ENCODE results near the gene PRKD1.

DNA sequence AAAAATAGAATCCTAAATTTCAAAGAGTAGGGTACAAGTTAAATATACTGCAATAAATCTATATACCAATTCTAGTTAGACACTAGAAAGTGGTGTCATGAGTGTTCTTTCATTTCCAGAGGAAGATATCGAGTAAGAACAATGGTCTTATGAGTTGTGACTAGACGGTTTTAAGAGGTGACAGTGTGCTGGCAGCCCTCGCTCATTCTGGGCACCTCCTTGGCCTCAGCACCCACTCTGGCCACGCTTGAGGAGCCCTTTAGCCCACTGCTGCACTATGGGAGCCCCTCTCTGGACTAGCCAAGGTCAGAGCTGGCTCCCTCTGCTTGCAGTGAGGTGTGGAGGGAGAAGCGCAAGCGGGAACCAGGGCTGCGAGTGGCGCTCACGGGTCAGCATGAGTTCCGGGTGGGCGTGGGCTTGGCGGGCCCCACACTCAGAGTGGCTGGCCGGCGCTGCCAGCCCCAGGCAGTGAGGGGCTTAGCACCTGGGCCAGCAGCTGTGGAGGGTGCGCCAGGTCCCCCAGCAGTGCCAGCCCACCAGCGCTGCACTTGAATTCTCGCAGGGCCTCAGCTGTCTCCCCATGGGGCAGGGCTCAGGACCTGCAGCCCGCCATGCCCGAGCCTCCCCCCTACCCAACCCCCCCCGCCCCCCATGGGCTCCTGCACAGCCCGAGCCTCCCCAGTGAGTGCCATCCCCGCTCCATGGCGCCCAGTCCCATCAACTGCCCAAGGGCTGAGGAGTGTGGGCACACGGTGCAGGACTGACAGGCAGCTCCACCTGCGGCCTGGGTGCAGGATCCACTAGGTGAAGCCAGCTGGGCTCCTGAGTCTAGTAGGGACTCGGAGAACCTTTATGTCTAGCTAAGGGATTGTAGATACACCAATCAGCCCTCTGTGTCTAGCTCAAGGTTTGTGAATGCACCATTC lies 18.7 kb downstream of the PRKD1 start:
- TF ChIP-seq, protein P1, sequence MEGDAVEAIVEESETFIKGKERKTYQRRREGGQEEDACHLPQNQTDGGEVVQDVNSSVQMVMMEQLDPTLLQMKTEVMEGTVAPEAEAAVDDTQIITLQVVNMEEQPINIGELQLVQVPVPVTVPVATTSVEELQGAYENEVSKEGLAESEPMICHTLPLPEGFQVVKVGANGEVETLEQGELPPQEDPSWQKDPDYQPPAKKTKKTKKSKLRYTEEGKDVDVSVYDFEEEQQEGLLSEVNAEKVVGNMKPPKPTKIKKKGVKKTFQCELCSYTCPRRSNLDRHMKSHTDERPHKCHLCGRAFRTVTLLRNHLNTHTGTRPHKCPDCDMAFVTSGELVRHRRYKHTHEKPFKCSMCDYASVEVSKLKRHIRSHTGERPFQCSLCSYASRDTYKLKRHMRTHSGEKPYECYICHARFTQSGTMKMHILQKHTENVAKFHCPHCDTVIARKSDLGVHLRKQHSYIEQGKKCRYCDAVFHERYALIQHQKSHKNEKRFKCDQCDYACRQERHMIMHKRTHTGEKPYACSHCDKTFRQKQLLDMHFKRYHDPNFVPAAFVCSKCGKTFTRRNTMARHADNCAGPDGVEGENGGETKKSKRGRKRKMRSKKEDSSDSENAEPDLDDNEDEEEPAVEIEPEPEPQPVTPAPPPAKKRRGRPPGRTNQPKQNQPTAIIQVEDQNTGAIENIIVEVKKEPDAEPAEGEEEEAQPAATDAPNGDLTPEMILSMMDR (IDR thresholded peaks at IDR 0.05) = no peak
- no peak for TF ChIP-seq POLR2A (IDR thresholded peaks at IDR 0.05)
- no peak for TF ChIP-seq EP300 (IDR thresholded peaks at IDR 0.05)

Data from tibial nerve (tissue), 4 donors.